ENCODE measurements around the gene FAM20C. TPM values are rescaled to one million over a fixed set of nuclear protein-coding genes. Genes with fewer than 3 reads are reported as not detected.

The FAM20C gene
- total and polyA plus RNA-seq, 7 donors: 15.6 to 47.6 (median 28.1) TPM

- peak overlapping the region; percentile 32 for H3K4me3 ChIP-seq
- peaks cover 50% of the 10 kb centered on the region for H3K4me1 ChIP-seq
- H3K27me3 ChIP-seq (ENCODE audit: insufficient read depth in 3 of 3, low read length in 2 of 3): no peaks in the 10 kb centered on the region
- no peak for TF ChIP-seq CTCF (IDR thresholded peaks at IDR 0.05)
- WGBS, 3 donors: 45 to 56% (median 46%) methylated on average over 17 of the region's 17 CpGs
- intact Hi-C loops (cut with DNase I): no loop called here
- H3K27ac ChIP-seq: peak overlapping the region; percentile 65
- peaks cover 0 to 66% of the 10 kb centered on the region in 2 donors for H3K36me3 ChIP-seq (ENCODE audit: insufficient read depth in 1 of 2, low read depth in 1 of 2)
- DNase-seq (peak in 1 of 2 donors; percentile 76), ATAC-seq (peak; percentile 67 to 89 (median 83))
- H3K9me3 ChIP-seq: no peaks in the 10 kb centered on the region
Observed at GRCh38 chr7:199483-200249, 7.3 kb downstream of the FAM20C start.

- Histone ChIP-seq H3K27ac (no peak overlapping the region), H3K9me3 (no peaks in the 10 kb centered on the region), H3K4me1 (peaks cover 45% of the 10 kb centered on the region), H3K27me3 (ENCODE audit: insufficient read depth in 3 of 3, low read length in 2 of 3) (no peaks in the 10 kb centered on the region), H3K36me3 (ENCODE audit: insufficient read depth in 1 of 2, low read depth in 1 of 2) (peaks cover 0 to 69% of the 10 kb centered on the region in 2 donors), H3K4me3 (no peak overlapping the region)
- 89 to 95% (median 90%) methylated on average over 11 of the region's 11 CpGs for WGBS, 3 donors
- intact Hi-C loops (cut with DNase I): no loop called here
- no peak for TF ChIP-seq CTCF (IDR thresholded peaks at IDR 0.05)
- ATAC-seq (no peak), DNase-seq (no peak)
Observed at GRCh38 chr7:200290-200689, 7.9 kb downstream of the FAM20C start.

GRCh38 chr7:200704-201103 is 8.3 kb downstream of the FAM20C start:
- H3K27me3 ChIP-seq (ENCODE audit: insufficient read depth in 3 of 3, low read length in 2 of 3): no peaks in the 10 kb centered on the region
- no peak overlapping the region for H3K4me3 ChIP-seq
- DNase-seq (no peak), ATAC-seq (peak in 3 of 4 donors; percentile 7 to 18 (median 7))
- WGBS, 3 donors: 55 to 78% (median 64%) methylated on average over 10 of the region's 10 CpGs
- no peaks in the 10 kb centered on the region for H3K9me3 ChIP-seq
- H3K27ac ChIP-seq: no peak overlapping the region
- H3K4me1 ChIP-seq: peaks cover 41% of the 10 kb centered on the region
- peaks cover 0 to 69% of the 10 kb centered on the region in 2 donors for H3K36me3 ChIP-seq (ENCODE audit: insufficient read depth in 1 of 2, low read depth in 1 of 2)
- intact Hi-C loops (cut with DNase I): no loop called here
- TF ChIP-seq CTCF (IDR thresholded peaks at IDR 0.05): no peak

- H3K9me3 ChIP-seq: no peaks in the 10 kb centered on the region
- TF ChIP-seq CTCF (IDR thresholded peaks at IDR 0.05): no peak
- intact Hi-C loops (cut with DNase I): no loop called here
- 96 to 98% (median 97%) methylated on average over 17 of the region's 17 CpGs for WGBS, 3 donors
- no peak overlapping the region for H3K4me3 ChIP-seq
- H3K4me1 ChIP-seq: peaks cover 17% of the 10 kb centered on the region
- no peak overlapping the region for H3K27ac ChIP-seq
- no peaks in the 10 kb centered on the region for H3K27me3 ChIP-seq (ENCODE audit: insufficient read depth in 3 of 3, low read length in 2 of 3)
- peaks cover 0 to 48% of the 10 kb centered on the region in 2 donors for H3K36me3 ChIP-seq (ENCODE audit: insufficient read depth in 1 of 2, low read depth in 1 of 2)
- DNase-seq (no peak), ATAC-seq (no peak)
Observed at GRCh38 chr7:204326-204725, 12.0 kb downstream of the FAM20C start.

Measured in psoas muscle (tissue), 8 donors.